Natural killer cell (primary cell): ENCODE results near the gene SLX9. TPM values are rescaled to one million over a fixed set of nuclear protein-coding genes. Genes with fewer than 3 reads are reported as not detected.
A peak's percentile ranks its signal among the peaks of the same experiment; 100 is the strongest.

Source experiments
- ATAC-seq, 3 donors: fragments of 150-1000 bp in 2 of 3; fragments of 200-7000 bp in 1 of 3; cut with Tn5 transposase; 1 replicate in 1 of 3; 2 replicates in 2 of 3; pipeline ENCODE4 v1.10.0; 2021; ENCODE audit warnings: mild to moderate bottlenecking in 2 of 3, moderate library complexity in 2 of 3
- DNase-seq, 2 donors: peaks; one replicate each; pipeline versions ENCODE4 v3.0.0 to v3.0.0-alpha.2; 2013 to 2021; ENCODE audit warnings: mixed read lengths in 1 of 2
- H3K27ac ChIP-seq: one replicate; pipeline ENCODE4 v1.5.1; 2013; ENCODE audit warnings: mild to moderate bottlenecking, low read length
- H3K27me3 ChIP-seq: one replicate; pipeline ENCODE4 v1.6.1; 2013; ENCODE audit warnings: low read length; ENCODE audit not compliant: control insufficient read depth, insufficient read depth
- H3K36me3 ChIP-seq: one replicate; pipeline ENCODE4 v1.6.1; 2013; ENCODE audit warnings: low read length; ENCODE audit not compliant: control insufficient read depth, insufficient read depth
- H3K4me1 ChIP-seq: one replicate; pipeline ENCODE4 v1.6.1; 2013; ENCODE audit warnings: low read length; ENCODE audit not compliant: control insufficient read depth, insufficient read depth
- H3K4me3 ChIP-seq: one replicate; pipeline ENCODE4 v1.5.1; 2013; ENCODE audit warnings: low read length
- H3K9me3 ChIP-seq: one replicate; pipeline ENCODE4 v1.6.1; 2013; ENCODE audit warnings: low read length; ENCODE audit not compliant: control insufficient read depth, insufficient read depth
- H3K27ac Mint-ChIP-seq, 2 donors: one replicate each; pipeline ENCODE4 v1.8.0; 2022; ENCODE audit warnings: mild to moderate bottlenecking in 2 of 2, mixed read lengths in 2 of 2, moderate library complexity in 1 of 2
- H3K27me3 Mint-ChIP-seq, 2 donors: one replicate each; pipeline ENCODE4 v1.8.0; 2022; ENCODE audit warnings: low read depth in 2 of 2, mixed read lengths in 2 of 2
- H3K36me3 Mint-ChIP-seq: one replicate; pipeline ENCODE4 v1.8.0; 2022; ENCODE audit warnings: mixed read lengths
- H3K4me1 Mint-ChIP-seq, 2 donors: one replicate each; pipeline ENCODE4 v1.8.0; 2022; ENCODE audit warnings: mixed read lengths in 2 of 2
- H3K4me3 Mint-ChIP-seq: one replicate; pipeline ENCODE4 v1.8.0; 2022; ENCODE audit warnings: mild to moderate bottlenecking, moderate library complexity, mixed read lengths
- H3K9me3 Mint-ChIP-seq, 2 donors: one replicate each; pipeline ENCODE4 v1.8.0; 2022; ENCODE audit warnings: mixed read lengths in 2 of 2
- WGBS: methylation state at CpG from one replicate; pipeline ENCODE4 v1.1.7; 2013; ENCODE audit warnings: missing lambda C conversion rate; ENCODE audit not compliant: insufficient coverage; 5-methylcytosine and 5-hydroxymethylcytosine counted together
- intact Hi-C: fragments of 100-400 bp; cut with micrococcal nuclease; formaldehyde crosslinking; loops from one replicate; pipeline ENCODE4 v1.14.2; 2022
- total RNA-seq, 4 donors: library from RNA; stranded (reverse); fragments of 120-200 nt in 1 of 4; gene quantifications; one replicate each; pipeline versions ENCODE4 v1.2.3 to v1.2.4, GENCODE V29; 2013 to 2022
- TF ChIP-seq, protein P1 (sequence below): fragments of 200-600 bp; IDR thresholded peaks from one replicate; pipeline ENCODE4 v1.8.0; 2022; ENCODE audit warnings: antibody characterized with exemption

The SLX9 gene
- total RNA-seq, 3 donors from 2014 or later (not counting 1 experiment from before 2014, with no cell fraction given): 12.8 to 22.9 (median 20.0) TPM

DNA sequence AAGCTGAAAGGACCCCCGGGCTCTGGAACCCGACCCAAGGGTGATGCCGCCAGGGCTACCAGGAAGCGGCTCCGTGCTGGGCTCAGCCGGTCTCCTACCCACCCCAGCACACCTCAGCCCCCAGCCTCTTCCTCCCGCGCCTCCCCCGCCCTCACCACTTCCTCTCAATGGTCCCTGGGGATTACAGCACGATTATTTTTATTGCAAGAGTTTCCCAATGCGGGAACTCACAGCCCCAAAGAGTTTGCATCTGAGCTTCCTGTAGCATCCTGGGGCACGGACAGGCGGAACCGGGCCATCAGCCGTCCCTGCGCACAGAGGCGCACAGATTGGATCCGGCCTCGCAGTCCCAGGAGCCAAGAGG, 8.7 kb upstream of the SLX9 start:
- under 1% methylated on average over 18 of the region's 19 CpGs for WGBS
- Mint-ChIP-seq H3K36me3 (no peaks in the 10 kb centered on the region), H3K4me3 (peak overlapping the region; percentile 87), H3K4me1 (peaks cover 55 to 60% of the 10 kb centered on the region in 2 donors), H3K27ac (peak overlapping the region; percentile 92 to 98), H3K9me3 (no peaks in the 10 kb centered on the region), H3K27me3 (no peaks in the 10 kb centered on the region)
- Histone ChIP-seq H3K4me3 (peak overlapping the region; percentile 55), H3K36me3 (no peaks in the 10 kb centered on the region), H3K27me3 (no peaks in the 10 kb centered on the region), H3K9me3 (no peaks in the 10 kb centered on the region), H3K4me1 (peaks cover 72% of the 10 kb centered on the region), H3K27ac (peak overlapping the region; percentile 76)
- TF ChIP-seq, protein P1, sequence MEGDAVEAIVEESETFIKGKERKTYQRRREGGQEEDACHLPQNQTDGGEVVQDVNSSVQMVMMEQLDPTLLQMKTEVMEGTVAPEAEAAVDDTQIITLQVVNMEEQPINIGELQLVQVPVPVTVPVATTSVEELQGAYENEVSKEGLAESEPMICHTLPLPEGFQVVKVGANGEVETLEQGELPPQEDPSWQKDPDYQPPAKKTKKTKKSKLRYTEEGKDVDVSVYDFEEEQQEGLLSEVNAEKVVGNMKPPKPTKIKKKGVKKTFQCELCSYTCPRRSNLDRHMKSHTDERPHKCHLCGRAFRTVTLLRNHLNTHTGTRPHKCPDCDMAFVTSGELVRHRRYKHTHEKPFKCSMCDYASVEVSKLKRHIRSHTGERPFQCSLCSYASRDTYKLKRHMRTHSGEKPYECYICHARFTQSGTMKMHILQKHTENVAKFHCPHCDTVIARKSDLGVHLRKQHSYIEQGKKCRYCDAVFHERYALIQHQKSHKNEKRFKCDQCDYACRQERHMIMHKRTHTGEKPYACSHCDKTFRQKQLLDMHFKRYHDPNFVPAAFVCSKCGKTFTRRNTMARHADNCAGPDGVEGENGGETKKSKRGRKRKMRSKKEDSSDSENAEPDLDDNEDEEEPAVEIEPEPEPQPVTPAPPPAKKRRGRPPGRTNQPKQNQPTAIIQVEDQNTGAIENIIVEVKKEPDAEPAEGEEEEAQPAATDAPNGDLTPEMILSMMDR: no peak
- no peak for ATAC-seq
- intact Hi-C loops: loop anchor here (2.0 to 5.0 kb wide), 2 partner anchors 16 to 419 kb away; no protein-coding TSS in a partner anchor
- DNase-seq: peak in 1 of 2 donors; percentile 63

DNA sequence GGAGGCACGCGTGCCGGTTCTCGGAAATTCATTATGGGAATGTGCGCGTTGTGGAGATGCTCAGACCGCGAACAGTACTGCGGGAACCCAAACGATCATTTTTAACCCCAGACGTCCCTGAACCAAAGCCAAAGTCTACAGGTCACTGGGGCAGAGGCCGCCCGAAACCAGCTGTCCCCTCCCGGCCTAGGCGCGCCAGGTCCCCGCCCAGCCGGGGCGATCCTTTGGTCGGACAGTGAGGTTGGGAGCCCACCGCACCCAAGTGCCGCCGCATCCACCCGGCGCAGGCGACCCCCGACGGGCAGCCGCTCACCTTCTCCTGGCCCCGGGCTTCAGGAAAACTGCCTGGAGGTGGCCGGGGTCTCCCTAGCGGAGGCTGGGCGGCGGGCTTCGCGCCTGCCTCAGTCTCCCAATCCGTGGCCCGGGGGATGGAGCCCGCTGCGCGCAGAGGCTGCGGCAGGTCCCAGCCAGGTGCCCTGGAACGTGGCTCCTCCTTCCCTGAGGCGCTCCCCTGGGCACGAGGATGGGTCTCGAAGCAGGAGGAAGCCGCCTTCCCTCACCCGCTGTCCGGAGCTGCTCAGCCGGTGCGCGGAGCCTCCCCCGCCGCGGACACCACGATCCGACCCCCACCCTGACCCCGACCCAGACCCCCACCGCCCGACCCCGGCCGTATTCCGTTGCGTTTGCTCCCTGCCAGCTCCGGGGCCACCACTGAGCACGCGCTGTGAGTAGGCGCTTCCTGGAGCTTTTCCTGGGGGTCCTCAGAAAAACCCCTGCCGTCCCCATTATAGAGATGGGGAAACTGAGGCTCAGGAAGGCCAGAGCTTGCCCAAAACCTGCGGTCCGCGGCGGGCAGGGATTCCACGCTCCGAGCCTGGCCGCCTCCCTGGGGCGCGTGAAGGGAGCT, 8.1 kb upstream of the SLX9 start:
- H3K27me3 Mint-ChIP-seq: no peaks in the 10 kb centered on the region
- Histone ChIP-seq H3K4me3 (peak overlapping the region; percentile 55), H3K27me3 (no peaks in the 10 kb centered on the region), H3K4me1 (peaks cover 65% of the 10 kb centered on the region), H3K27ac (peak overlapping the region; percentile 45), H3K36me3 (no peaks in the 10 kb centered on the region), H3K9me3 (no peaks in the 10 kb centered on the region)
- WGBS: 1% methylated on average over 78 of the region's 78 CpGs
- TF ChIP-seq, protein P1: no peak
- DNase-seq (peak in 1 of 2 donors; percentile 53), ATAC-seq (no peak)
- intact Hi-C loops: loop anchor here (1.0 to 5.0 kb wide), 4 partner anchors 17 to 419 kb away; partner anchors contain the start of gene UBE2G2
- peak overlapping the region; percentile 87 for H3K4me3 Mint-ChIP-seq
- H3K4me1 Mint-ChIP-seq: peaks cover 48 to 54% of the 10 kb centered on the region in 2 donors
- H3K9me3 Mint-ChIP-seq: no peaks in the 10 kb centered on the region
- peak overlapping the region; percentile 92 to 98 for H3K27ac Mint-ChIP-seq
- H3K36me3 Mint-ChIP-seq: no peaks in the 10 kb centered on the region

DNA sequence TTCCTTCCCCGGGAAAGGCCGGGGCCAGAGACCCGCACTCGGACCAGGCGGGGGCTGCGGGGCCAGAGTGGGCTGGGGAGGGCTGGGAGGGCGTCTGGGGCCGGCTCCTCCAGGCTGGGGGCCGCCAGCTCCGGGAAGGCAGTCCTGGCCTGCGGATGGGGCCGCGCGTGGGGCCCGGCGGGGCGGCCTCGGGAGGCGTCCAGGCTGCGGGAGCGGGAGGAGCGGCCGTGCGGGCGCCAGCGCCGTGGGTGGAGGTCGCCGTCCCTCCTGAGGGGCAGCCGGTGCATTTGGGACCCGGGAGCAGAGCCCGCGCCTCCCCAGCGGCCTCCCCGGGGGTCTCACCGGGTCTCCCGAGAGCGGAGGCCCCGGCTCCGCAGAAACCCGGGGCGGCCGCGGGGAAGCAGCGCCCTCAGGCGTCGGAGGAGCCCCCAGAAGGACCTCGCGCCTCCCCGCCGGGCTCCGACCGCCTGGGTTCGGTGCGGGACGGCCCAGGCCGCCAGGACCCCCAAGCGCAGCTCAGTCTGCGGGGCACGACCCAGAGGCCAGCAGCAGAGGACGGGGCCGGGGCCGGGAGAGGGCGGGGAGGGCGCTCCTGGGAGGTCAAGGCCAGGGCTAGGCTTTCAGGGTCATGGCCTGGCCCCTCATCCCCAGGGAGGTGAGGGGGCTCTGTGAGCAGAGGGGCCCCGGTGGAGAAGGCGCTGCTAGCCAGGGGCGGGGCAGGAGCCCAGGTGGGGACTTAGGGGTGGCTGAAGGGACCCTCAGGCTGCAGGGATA, 7.2 kb upstream of the SLX9 start:
- Mint-ChIP-seq H3K27me3 (no peaks in the 10 kb centered on the region), H3K36me3 (no peaks in the 10 kb centered on the region), H3K4me3 (peak overlapping the region; percentile 32), H3K9me3 (no peaks in the 10 kb centered on the region), H3K27ac (peak overlapping the region in 1 of 2 donors; percentile 44), H3K4me1 (peaks cover 41 to 45% of the 10 kb centered on the region in 2 donors)
- DNase-seq (peak; percentile 71 to 83), ATAC-seq (peak; percentile 54 to 73 (median 54))
- H3K27ac ChIP-seq: no peak overlapping the region
- intact Hi-C loops: loop anchor here (1.0 to 5.0 kb wide), 3 partner anchors 40 to 420 kb away; partner anchors contain the start of gene UBE2G2
- H3K4me1 ChIP-seq: peaks cover 57% of the 10 kb centered on the region
- under 1% methylated on average over 68 of the region's 68 CpGs for WGBS
- no peaks in the 10 kb centered on the region for H3K27me3 ChIP-seq
- no peaks in the 10 kb centered on the region for H3K9me3 ChIP-seq
- no peaks in the 10 kb centered on the region for H3K36me3 ChIP-seq
- H3K4me3 ChIP-seq: peak overlapping the region; percentile 55
- TF ChIP-seq, protein P1: peak; percentile 72
